Measurements from ENCODE around the gene ATP5F1E.

ATP5F1E gene

DNA sequence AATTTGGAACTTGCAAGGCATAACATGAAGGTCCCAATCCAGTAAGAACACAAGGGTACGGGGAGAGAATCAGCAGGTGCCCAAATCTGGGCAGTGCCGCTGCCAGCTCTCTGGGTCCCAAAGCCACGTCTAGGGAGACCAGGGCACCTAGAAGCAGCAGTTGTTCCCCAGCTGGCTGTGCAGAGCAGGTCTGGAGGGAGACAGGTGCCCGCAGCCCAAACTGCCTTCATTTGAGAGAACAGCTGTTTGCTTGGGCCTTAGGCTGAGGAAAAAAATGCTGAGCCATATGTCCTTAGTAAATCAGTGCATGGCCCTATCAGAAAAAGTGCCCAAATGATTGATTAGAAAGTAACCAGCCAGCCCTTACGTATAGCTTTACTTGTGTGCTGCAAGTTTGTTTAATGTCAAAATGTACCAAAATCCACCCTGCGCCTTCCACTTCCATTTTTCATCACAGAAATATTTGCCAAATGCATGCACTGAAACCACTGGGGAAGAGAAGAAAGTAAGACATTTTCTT lies 19.6 kb upstream of the ATP5F1E start:
- TF ChIP-seq, protein P1, sequence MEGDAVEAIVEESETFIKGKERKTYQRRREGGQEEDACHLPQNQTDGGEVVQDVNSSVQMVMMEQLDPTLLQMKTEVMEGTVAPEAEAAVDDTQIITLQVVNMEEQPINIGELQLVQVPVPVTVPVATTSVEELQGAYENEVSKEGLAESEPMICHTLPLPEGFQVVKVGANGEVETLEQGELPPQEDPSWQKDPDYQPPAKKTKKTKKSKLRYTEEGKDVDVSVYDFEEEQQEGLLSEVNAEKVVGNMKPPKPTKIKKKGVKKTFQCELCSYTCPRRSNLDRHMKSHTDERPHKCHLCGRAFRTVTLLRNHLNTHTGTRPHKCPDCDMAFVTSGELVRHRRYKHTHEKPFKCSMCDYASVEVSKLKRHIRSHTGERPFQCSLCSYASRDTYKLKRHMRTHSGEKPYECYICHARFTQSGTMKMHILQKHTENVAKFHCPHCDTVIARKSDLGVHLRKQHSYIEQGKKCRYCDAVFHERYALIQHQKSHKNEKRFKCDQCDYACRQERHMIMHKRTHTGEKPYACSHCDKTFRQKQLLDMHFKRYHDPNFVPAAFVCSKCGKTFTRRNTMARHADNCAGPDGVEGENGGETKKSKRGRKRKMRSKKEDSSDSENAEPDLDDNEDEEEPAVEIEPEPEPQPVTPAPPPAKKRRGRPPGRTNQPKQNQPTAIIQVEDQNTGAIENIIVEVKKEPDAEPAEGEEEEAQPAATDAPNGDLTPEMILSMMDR (IDR thresholded peaks at IDR 0.05; ENCODE audit: extremely low read depth, missing control alignments): no peak
- DNase-seq (ENCODE audit: low spot score): no peak

DNA sequence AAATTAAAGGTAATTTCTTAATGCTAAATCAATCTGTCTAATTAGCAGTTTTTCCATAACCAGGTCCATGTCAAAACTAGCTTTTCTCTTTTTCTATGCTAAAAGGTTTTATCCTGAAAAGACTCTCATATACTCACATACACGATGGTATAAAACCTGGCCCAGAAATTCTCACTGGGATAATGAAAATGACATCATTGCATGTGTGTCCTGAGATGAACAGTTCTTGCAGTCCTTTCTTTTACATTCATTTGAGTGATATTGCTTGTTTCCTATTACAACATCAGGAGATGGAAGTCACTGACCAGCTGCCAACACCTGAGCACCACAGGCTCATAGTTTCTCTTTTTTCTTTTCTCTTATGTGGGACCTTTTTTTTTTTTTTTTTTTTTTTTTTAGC lies 18.3 kb upstream of the ATP5F1E start:
- no peak for DNase-seq (ENCODE audit: low spot score)
- TF ChIP-seq, protein P1 (IDR thresholded peaks at IDR 0.05; ENCODE audit: extremely low read depth, missing control alignments): no peak

DNA sequence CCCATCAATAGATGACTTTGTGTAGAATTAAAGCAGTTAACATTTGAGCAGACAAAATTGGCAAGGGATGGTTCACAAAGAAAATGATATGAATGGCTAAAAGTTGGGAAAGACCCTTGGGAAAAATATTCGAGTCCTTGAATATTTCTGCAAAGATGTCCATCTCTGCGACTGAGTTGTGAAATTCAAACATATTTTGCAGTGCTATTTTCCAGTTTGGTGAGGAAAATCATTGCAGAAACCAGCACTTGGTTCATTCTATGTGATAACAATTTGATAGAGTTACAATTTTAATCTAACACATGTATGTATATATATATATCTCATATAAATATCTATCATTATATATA lies 16.5 kb upstream of the ATP5F1E start:
- TF ChIP-seq, protein P1 (IDR thresholded peaks at IDR 0.05; ENCODE audit: extremely low read depth, missing control alignments): no peak
- DNase-seq (ENCODE audit: low spot score): no peak

DNA sequence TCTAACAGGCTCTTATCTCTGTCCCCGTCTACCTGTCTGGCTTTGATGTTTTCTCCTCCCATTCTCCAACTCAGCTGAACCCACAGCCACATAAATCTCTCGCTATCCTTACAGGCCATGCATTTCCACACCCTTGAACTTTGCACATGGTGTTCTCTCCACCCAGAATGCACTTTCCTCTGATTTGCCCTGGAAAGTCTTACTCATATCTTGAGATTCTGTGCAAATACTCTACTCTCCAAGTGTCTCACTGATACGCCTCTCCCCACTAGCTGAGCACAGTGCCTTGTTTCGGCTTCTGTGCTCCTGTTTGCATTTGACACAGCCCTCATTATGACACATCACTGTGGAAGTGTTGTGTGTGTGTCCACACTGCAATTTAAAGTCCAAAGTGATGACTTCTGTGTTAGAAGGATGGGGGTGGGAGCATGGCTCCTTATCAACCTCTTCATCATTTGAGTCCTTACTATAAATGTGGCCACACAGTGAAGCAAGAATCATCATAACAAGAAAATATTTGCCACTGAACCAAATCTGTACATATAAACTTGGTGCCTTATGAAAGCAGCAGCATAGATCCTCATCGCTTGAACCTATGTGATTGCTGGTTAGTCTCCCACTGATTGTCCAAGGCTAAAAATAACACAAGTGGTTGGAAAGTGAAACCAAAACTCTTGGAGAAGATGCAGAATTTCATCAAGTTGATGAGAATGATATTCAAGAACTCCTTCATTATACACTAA lies 16.0 kb upstream of the ATP5F1E start:
- TF ChIP-seq, protein P1 (IDR thresholded peaks at IDR 0.05; ENCODE audit: extremely low read depth, missing control alignments): no peak
- DNase-seq (ENCODE audit: low spot score): no peak

DNA sequence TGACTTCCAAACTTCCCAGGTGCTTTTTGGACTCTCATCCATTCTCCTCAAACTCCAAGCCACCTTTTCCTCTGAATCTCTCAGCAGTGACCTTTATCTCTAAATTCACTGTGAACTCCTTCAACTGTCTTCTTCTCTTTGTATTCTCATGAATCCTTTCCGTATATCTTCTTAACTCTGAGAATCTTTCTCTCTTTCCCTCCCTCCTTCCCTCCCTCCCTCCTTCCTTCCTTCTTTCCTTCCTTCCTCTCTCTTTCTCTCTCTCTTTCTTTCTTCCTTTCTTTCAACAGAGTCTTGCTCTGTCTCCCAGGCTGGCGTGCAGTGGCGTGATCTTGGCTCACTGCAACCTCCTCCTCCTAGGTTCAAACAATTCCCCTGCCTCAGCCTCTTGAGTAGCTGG lies 14.7 kb upstream of the ATP5F1E start:
- TF ChIP-seq, protein P1 (IDR thresholded peaks at IDR 0.05; ENCODE audit: extremely low read depth, missing control alignments): no peak

DNA sequence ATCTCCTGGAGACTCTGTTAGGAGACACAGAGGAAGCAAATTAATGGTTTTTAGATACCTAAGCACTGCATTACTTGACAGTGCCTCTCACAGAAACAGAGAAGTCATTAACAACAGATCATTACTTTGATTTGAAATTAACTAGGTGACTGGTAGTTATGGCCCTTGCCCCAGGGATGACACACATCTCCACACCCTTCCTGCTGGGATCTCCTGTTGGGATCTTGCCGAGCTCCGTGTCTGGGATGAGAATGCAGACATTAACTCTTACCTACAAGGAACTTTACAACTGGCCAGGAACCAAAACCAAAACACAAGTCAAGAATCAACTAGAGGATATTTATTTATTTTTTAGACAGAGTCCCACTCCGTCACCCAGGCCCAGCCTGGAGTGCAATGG lies 12.7 kb upstream of the ATP5F1E start:
- TF ChIP-seq, protein P1 (IDR thresholded peaks at IDR 0.05; ENCODE audit: extremely low read depth, missing control alignments): no peak

More for the DNA sequence above, 14.7 kb upstream of the ATP5F1E start:
- DNase-seq (ENCODE audit: low spot score): no peak

DNA sequence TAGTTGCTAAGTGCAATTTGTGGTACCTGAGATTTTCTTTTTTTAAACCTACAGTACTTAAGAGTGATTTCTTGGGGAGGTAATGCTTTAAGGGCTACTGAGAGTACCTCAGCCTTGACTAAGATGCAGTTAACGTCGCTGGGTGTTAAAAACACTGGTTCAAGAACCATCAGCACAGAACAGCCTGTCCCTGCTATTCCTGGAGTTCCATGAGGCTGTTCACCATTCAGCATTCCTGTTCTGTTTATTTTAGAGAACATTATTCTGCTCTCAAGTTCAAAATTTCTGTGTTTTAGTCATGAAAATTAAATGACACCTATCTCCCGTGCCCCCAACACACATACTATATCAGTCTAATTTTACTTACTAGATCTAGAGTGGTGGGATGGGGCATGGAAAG lies 12.2 kb upstream of the ATP5F1E start:
- TF ChIP-seq, protein P1 (IDR thresholded peaks at IDR 0.05; ENCODE audit: extremely low read depth, missing control alignments): no peak
- no peak for DNase-seq (ENCODE audit: low spot score)

More for the DNA sequence above, 12.7 kb upstream of the ATP5F1E start:
- no peak for DNase-seq (ENCODE audit: low spot score)

All from GM20000 (cell line).